ENCODE measurements around the gene TRIO.
A peak's percentile ranks its signal among the peaks of the same experiment; 100 is the strongest.
"Not testable (repeated sequence)": the region's sequence is repeated elsewhere in the genome, so short reads cannot be mapped to it uniquely, and the experiment has no call there.

Gene TRIO

DNA sequence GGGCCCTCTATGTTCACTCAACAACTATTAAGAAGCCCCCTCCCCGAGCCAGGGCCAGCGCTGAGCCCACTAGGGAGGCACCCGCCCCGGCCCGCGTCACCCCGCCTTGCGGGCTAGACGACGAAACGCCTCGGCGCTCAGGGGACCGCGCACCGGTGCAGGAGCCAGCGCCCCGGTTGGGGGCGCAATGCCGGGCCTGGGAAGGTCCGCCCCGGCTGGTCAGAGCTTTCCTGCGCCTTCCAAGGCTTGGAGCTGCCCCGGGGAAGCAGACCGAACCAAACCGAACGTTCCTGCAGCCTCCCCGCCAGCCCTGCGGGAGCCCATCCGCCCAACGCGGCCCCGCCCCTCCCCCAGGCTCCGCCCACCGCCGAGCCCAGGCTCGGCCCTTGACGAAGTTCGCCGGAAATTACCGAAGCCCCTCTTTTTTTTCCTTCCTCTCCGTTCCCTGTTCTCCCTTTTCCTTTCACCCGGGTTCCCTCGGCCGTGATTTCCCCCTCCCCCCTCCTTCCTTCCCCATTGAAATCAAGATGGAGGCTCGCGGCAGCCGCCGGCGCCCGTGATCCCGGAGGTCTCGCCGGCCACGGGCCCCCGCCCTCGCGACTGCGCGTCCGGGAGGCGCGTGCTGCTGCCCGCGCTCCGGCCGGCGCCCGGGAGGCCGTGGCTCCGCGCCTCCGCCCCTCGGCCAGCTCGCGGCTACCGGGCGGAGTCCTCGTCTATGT is at the start of gene TRIO:
TRIO (plus strand) TSS at position 516 of the 719 bp plus-strand sequence. CDS start 384 bp downstream, outside the sequence.
- DNase-seq, result peak; percentile 92 to 93

DNA sequence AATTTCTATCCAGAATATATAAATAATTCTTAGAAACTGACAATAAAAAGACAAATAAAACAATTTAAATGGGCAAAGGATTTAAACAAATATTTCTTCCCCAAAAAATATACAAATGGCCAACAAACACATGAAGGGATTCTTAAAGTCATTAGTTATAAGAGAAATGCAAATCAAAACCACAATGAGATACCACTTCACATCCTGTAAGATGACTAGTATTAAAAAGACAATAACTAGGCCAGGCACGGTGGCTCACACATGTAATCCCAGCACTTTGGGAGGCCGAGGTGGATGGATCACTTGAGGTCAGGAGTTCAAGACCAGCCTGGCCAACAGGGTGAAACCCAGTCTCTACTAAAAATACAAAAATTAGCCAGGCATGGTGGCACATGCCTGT is 45.8 kb upstream of the TRIO start:
- not testable (repeated sequence) for DNase-seq

DNA sequence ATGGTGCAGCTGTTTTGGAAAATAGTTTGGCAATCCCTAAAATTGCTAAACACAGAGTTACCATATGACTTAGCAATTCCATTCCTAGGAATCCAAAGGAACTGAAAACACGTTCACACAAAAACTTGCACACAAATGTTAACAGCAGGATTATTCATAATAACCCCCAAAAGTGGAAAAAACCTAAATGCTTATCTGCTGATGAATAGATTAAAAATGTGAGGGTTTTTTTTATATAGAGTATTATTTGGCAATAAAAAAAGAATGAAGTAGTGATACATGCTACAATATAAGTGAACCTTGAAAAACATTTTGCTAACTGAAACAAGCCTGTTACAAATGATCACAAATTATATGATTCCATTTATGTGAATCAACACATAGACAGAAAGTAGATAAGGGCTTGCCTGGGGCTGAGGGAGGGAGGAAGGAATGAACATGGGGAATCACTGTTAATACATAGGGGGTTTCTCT is 45.1 kb upstream of the TRIO start:
- DNase-seq, result no peak

DNA sequence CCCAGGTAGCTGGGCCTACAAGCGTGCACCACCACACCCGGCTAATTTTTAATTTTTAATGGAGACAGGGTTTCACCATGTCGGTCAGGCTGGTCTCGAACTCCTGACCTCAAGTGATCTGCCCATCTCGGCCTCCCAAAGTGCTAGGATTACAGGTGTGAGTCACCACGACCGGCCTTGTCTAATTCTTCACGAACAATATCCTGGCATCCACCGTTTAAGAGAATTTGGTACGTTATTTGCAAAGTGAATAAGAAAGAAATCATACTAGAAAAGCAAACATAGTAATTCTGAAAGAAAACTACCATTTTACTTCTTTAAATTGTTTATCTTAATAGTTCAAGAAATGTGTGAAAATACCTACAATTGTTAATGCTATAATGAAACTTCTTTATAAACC is 42.9 kb upstream of the TRIO start:
- DNase-seq, result no peak

DNA sequence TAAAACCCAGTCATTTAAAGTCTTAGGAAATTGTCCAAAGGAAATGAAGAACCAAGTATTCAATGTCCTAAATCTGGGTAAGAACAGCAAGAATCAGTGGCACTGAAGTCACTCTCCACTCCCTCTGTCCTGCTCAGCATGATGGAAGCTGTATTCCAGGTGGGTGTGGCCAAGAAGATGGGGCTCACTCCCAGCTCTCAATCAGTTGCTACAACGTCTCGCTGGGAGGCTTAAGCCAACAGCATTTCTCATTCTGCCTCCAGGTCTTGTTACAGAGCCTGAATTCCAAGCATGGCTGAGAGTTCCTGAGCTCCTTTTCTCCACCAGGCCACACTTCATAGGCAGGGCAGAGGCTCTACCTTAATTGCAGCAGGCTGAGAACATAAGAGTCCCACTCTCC is 41.2 kb upstream of the TRIO start:
- DNase-seq, result no peak

DNA sequence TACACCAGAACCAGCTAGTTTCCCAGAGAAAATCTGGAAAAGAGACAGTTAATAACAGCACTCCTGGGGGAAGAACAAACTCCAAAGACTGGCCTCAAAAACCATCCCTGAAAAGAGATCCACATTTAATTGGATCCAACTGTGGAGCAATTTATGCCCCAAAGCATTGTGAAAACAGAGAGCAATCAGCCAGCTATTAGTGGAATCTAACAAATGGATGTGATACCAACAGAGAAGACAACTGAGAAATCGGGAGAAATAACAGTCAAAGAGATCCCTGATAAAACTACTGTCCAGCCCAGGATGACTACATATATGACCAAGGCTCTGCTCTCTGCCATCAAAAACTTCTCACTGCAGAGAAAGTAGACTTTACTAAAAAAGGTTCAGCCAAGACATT is 40.5 kb upstream of the TRIO start:
- no peak for DNase-seq

DNA sequence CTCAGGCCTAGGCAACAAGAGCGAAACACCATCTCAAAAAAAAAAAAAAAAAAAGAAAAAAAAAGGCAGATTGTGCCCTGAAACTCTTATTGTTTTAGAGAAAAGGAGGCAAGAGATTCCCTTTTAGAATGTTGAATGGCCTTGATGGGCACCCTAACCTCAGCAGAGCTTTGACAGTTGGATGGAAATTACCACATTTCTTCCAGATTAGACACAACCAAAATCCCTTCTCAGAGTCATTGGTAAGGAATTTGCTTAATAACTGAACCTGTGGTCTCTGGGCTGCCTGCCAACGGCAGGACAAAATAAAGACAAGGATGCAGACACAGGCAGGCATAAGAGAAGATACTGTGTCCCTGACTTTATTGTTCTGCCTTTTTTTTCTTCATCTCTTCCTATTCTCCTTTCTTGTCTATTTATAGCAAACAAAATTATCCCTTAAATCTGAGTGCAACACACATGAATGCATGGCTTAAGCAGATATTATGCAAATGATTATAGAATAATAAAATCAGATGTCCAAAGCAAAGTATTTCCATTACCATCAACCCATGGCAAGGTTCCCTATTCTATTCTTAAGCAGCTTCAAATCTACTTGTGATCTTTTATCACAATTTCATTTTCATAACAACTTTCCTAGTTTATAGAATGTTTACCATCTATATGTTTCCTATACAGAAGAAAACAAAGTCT is 37.3 kb upstream of the TRIO start:
- DNase-seq, result no peak

DNA sequence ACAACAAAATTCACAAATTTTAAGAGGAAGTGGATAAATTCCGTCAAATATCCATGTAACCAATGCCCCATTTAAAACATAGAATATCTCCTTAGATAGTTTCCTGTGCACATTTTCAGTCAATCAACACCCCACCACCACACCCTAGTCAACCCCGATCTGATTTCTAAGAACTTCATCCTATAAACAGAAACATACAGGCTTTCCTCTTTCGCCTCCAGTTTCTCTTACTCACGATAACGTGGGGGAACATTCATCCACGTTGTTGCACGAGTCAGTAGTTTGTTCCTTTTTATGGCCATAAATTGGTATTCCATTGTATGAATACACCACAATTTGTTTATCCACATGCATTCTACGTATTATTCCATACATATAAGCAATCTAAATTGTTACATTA is 35.6 kb upstream of the TRIO start:
- DNase-seq, result no peak

DNA sequence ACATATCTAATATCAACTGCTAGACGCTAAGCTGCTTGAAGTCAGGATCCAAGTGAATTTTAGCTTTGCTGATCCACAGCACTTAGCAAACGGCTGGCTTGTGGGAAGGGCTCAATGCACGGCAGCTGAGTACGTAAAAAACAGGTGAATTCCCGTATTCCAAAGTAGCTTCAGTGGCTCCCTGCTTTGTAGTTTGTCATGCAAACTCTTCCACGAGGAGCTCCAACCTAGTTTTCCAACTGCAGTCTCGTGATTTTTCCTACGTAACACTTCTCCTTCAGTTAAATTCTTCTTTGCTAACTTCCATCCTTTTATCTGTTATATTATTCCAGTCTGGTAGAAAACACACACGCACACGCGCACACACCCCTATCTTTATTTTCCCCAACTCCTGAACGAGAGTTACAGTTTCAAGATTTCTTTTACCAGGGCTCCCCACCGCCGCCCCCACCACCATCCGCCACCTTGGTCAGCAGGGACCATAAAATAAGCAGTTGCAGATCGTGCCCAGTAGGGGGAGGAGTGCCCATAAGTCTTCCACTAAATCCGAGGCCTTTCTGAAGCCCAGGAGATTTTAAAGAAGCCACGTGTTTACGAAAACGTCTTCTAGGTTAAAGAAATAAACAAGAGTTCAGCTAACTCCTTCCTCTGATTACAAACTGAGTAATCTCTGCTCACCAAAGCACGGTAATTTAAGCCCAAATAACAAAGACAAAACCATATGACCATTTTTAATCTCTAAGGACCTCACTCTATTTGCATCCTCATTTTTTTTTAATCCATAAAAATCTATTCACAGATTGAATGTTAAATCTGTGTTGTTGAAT is 34.8 kb upstream of the TRIO start:
- DNase-seq, result peak in 1 of 2 experiments; percentile 25

DNA sequence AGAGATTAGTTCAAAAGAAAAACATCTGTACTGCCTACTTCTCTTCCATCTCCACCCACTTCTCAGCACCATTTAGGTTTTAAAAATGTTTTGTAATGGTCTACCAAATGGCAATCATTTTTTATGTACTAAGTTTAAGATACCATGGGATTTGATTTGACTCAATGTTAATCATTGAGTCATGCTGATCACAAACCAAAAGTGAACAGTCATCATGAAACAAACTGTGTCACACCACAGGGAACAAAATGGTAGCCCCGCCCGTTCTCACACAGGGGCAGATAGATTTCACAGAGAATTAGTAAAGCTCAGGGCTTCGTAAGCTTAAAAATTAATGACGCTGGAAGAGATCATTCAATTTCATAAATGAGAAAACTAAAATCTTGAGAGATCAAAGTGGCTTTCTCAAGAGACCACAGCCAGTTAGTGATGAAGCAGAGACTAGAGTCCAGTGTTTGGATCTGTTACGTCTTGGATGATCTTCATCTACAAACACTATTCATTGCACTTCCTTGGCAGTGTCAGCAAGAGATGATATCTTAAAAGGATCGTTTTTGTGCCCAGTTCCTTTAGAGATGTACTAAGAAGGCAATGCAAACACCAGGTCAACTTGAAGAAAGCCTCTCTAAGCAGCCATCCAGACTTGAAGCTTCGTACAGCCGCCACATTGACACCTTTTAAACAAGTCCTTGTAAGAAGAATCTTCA is 33.9 kb upstream of the TRIO start:
- DNase-seq, result no peak

DNA sequence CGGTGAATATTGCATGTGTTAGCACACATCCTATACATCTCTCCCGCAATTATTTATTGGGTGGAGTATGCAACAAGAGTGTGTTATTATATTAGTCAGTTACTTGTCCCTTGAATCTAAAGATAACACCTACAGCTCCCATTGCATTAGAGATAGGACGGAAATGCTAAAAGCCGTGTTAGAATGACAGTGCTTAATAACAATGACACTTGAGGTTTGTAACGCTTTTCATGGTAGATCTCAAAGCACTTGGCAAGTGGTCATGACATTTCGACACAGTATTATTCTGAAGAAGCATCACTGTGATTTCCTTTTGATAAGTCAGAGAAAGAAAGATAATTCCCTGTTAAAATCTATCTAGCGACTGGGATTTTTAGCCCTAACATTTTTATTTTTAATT is 33.4 kb upstream of the TRIO start:
- no peak for DNase-seq

DNA sequence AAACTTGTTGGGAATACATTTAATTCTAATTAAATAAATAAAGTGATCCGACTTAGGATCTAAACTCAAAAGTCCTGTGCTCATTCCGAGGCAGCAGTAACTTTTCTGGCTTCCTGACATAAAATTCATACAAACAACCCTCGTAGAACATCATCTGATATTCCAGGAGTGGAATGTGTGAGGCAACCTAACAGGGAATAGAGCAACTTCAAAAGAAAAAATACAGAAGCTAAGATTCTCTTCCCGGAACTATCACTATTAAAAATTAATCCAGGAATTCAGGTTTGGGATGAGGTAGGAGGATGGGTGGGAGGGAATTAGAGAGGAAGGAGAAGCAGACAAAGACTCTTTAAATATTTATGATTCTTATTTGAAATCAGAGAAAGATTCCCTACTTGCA is 32.9 kb upstream of the TRIO start:
- no peak for DNase-seq

DNA sequence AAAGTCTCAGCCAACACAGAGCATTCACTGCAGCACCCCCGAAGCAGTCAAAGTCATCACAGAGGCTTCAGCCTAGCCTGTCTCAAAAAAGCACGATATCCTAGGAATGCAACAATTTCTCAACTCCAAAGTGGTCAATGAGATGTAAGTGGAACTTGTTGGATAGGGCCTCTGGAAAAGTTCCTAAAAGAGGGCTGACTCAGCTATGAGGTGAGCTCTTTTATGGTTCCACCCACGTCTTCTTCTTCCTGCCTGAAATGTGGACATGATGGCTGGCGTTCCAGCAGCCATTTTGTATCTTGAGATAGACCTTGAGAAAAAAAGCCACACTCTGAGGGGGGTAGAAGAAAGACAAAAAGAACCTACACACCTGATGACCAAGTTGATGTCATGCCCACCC is 32.5 kb upstream of the TRIO start:
- no peak for DNase-seq

DNA sequence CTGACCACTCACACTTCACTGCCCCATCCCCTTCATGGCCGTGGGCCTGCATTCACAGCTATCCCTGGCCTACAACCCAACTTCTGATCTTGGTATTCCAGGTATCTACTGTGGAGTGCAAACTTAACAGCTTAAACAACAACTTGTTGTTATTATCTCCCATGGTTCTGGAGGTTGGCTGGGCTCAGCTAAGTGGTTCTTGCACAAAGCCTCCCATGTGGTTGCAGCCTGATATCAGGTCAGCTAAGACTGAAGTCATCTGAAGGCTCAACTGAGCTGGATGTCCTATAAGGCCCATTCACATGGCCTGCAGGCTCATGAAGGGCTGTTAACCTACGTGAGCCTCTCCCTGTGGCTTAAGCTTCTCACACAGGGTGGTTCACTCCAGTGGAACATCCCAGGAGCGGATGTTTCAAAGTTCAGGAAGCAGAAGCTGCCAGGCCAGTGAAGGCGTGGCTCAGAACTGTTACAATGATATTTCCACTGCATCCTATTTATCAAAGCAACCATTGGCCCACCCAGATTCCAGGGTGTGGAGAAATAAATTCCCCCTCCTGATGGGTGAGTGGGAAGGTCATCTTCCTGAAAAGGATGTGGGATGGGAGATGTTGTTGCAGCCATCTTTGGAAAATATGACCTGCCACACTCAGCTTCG is 30.0 kb upstream of the TRIO start:
- no peak for DNase-seq

DNA sequence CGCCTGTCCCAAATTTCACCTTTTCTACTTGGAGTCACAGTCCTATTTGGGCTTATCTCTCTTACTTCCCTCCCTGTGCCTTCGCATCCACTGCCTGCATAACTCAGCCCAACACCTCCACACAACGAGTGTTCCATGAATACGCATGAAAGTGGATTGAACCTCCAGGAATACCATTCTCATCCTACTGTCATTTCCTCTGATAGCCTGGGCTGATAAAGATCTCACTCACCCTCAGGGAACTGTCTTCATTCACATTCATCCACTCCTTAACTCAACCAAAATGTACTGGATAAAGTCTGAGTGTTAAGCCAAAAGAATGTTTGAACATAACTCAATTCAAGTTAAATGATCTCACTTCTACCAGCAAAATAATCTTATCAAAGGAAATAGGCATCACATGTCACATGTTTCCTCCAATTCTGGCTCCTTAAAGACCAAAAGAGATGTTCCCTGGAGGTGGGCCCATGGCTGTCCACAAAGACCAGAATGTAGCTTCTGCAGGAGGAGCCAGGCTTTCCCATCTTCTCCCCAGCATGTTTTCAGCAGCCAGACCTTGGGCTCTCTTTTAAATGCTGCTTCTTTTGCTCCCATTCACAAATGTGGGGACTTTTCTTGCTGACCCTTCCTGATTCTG is 28.4 kb upstream of the TRIO start:
- no peak for DNase-seq

DNA sequence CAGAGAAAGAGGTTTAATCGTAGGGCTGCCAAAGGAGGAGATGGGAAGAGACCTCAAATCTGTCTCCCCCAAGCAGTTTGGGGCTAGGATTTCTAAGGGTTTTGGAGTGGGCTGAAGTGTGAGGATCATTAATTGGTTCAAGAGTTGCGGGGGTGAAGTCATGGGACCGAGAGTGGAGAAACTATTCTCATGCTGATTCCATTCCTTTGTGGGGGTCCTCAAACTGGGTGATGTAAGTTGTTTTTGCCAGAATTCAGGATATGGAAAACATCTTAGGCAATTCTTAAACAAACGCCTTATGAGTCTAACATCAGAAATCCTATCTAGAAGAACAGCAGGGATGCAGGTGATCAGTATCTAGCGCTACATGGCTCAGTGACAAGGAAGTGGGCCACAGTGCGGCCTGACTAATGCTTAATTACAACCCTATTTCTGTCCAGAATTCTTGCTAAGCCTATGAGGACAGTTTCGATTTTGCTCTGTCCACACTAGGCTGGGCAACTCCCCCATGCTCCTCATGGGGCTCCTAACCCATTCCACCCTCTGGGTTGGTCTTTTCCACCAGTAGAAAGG is 27.7 kb upstream of the TRIO start:
- no peak for DNase-seq

DNA sequence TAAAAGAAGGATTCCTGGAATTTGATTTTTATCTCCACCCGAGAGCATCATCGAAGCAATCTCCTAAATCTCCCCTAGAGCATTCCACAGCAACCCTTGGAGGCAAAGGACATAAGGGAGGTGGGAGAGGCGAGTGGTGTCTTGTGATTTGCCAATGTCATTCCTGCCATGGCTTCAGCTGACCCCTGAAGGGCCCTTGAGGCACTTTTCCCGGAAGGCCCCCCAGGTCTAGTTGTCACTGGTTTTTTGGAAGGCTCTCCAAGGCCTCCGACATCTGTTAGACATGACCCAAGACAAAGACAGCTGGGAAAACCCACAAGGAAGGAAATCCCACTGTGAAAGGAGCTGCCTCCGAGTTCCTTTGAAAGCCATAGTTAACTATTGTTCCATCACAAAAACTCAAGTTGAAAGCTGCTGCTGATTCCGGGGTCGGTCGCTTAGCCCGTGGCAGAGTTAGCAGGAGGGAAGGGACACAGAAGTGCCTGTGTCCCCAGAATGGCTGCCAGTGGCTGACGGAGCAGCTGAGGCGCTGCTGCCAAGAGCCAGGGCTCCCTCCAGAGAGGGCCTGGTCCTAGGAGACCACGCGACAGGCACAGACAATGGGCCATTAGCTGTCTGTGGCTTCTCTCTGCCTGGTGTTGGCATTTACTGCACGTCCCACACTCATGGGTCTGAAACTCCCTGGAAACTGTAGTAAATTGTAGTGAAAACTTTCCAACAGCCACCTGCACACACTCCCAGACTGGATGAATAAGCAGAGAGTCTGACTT is 24.4 kb upstream of the TRIO start:
- no peak for DNase-seq

DNA sequence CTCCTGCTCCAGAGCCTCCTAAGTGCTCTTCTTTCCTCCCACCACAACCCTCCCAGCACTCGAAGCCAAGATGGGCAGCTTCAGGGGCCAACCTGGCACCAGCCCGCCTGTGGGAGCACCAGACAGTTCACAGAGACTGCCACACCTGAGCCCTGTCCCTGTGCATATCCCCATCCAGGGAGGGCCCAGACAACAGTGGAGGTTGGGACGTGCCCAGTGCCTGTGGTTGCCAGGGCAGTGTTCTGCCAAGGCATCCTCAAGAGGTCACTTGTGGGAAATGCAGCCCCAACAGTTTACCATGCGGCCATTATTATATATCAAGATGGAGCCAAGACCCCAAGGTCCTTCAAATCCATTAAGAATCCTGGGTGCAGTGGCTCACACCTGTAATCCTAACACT is 23.0 kb upstream of the TRIO start:
- DNase-seq, result no peak

DNA sequence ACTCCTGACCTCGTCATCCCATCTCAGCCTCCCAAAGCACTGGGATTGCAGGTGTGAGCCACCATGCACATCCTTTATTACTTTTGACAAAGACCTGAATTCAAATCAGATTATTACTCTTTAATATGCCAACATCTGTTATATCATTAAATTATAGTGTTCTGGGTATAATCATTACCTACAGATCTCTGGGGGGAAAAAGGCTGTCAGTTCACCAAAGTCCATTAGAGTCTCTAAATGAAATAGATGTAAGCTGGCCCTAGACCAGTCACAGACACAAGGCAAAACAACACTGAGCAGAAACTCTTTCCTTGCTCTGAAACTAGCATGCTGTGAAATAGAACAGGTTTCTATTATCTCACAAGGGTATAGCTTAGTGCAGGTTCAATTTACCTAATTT is 21.6 kb upstream of the TRIO start:
- DNase-seq, result no peak

DNA sequence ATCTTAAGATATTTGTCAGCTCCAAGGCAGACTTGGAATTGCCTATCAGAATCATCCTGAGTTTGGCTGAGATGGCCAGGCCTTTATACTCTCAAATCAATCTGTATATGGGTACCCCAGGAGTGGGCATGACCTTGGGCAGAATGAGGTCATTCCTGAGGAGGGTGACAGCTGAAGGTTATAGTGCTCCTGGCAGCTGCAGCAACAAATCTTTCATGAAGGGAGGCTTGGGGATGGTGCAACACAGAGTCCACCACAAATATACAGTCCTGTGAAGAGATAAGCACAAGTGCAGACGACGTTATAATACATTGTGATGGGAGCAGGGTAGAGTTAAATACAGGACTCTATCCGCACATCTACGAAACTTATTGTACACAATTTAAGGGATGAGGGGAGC is 21.1 kb upstream of the TRIO start:
- DNase-seq, result no peak

DNA sequence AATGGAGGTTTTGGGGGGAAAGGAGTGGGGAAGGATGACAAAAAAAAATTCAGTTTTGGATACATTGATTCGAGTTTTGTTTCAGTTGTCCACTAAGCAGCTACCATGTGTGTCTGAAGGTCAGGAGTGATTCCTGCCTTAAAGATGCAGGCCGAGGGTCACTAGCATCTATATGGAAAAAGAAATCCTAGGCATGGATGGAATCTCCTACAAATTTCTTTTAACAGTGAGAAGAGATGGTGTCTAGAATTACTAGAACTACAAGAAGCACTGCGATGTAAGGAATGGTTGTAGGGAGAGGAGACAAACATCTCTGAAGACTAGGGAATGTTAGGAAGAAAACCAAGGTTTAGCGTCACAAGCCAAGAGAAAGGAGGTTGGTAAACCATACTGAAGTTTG is 19.6 kb upstream of the TRIO start:
- DNase-seq, result no peak
